Germinal center (tissue), 1 donor: ENCODE measurements around the gene PTTG1IP.

Experiments
- DNase-seq: peaks from one replicate; pipeline ENCODE4 v3.0.0; 2012; ENCODE audit warnings: mixed read lengths, low spot score

The PTTG1IP gene

DNA sequence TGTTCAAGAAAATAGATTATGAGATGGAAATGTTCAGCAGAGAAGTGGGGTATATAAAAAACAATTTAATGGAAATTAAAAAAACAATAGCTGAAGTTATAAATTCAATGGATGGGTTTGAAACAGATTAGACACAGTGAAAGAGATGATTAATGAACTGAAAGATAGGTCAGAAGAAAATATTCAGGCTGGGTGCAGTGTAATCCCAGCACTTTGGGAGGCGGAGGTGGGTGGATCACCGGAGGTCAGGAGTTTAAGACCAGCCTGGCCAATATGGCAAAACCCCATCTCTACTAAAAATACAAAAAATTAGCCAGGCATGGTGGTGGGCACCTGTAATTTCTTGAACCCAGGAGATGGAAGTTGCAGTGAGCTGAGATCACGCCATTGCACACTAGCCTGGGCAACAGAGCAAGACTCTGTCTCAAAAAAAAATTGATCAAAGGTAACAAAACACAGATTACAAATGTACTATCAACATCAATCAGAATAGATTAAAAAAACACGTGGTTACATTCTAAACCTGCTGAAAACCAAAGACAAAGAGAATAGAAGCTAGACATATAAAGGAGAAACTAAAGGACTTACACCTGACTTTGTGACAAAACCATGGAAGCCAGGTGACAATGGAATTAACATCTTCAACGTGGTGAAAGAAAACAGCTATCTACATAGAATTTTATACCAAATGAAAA lies 50.9 kb downstream of the PTTG1IP start:
- DNase-seq = no peak

GRCh38 chr21:44820851-44821250 lies 52.6 kb downstream of the PTTG1IP start:
- DNase-seq = no peak

DNA sequence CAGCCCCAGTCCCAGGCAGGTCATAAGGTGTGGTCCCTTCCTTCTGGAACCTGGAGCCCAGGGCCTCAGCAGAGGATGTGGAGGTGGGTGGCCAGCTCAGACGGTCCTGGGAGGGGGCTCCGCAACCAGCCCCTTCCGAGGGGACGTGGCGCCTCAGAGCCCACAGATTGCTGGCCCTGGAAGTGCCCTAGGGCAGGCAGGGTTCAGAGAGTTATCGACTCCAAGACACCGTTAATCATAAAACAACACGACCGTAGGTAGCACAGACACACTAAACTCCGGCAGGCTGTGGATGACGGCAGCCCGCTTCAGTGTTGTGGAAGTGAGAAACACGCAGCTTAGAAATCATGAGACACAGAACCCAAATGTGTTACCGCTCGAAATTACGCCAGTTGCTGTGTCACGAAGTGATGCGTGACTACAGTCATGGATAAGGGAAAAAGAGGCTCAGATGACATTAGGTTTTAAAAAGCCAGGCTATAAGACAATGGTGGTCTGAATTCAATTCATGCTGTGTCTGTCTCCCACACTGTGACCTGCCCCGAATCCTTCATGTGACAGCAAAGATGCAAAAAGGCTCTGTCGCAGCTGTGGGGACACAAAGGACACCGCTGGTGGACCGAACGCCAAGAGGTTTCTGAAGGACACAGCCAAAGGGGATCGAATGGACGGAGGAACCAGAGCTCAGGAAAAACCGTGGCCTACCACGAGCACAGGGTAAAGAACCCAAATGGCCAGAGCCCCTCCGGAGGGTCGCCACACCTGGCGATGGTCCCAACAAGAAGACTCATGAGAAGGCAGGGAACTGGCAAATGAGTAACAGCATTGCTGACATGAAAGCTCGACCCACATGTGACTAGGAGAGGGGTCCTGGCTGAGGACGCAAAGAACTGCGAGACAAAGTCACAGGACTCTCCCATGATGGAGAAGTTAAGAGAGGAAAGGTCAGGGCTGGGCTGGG lies 53.9 kb downstream of the PTTG1IP start:
- DNase-seq = no peak

DNA sequence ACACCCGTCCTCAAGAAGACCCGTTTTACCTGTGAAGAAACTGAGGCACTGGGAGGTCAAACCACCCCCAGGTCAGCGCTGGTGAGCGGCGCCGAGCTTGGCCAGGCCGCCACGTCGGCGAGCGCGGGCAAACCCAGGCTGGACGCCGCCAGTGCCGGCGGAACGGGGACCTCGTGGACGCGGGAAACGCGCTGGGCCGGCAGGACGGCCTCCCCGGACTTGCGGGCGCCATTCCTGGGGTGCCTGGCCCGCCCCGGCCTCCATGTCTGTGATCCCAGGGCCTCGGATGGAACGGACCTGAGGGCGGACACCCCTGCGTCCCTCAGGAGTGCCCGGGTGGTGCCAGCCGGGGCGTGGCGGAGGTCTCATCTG lies 54.9 kb downstream of the PTTG1IP start:
- no peak for DNase-seq

DNA sequence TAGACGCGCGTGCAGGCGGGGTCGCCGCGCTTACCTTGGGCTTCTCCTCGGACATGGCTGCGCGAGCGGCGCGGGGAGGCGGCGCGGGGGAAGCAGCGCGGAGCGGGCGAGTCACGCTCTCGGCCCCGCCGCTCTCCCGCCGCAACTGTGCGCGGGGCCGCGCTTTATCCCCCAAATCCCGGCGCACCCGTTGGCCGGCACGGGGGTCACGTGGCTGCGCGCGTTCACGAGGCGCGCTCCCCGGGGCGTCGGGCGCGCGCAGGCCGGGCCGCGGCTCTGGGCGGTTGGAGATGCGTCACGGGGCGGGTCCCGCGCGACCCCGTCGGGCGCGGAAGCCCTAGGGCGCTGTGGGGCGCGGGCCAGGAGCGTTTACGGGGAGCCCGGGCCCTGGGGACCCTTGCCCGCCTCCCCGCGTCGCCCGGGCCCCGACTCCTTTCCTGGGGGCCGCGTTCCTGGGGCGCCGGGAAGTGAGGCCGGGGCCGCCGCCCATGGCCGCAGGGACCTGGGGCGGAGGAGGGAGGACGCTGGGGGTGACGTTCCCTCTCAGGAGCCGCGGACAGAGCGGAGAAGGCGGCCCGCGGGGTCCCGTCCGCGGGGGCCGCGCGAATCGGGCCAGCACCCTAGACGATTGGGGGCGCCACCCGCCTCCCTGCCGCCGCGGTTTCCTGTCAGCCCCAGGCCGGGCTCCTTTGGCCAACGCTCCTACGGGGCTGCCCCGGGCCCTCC lies 55.4 kb downstream of the PTTG1IP start, which contains the start of gene SUMO3:
SUMO3 (minus strand) TSS at position 149 of the 726 bp plus-strand sequence; CDS start at position 55, 94 bp downstream.
- peak; percentile 90 for DNase-seq

DNA sequence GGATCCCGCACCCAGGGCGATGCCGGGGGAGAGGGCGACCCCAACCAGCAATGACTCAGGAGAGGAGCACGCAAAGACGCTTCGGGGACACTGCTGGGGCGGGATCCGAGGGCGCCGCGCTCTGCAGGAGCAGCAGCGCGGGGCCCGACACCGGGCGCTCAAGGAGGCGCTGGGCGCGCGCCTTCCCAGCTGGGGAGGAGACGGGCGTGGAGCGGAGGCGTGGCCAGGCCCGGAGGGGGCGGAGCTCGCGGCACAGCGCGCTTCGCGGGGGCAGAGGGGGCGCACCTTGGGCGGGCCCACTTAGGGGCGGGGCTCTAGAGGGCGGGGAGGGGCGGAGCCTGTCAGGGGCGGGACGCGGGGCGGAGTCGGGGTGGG lies 56.0 kb downstream of the PTTG1IP start:
- DNase-seq = peak; percentile 96

DNA sequence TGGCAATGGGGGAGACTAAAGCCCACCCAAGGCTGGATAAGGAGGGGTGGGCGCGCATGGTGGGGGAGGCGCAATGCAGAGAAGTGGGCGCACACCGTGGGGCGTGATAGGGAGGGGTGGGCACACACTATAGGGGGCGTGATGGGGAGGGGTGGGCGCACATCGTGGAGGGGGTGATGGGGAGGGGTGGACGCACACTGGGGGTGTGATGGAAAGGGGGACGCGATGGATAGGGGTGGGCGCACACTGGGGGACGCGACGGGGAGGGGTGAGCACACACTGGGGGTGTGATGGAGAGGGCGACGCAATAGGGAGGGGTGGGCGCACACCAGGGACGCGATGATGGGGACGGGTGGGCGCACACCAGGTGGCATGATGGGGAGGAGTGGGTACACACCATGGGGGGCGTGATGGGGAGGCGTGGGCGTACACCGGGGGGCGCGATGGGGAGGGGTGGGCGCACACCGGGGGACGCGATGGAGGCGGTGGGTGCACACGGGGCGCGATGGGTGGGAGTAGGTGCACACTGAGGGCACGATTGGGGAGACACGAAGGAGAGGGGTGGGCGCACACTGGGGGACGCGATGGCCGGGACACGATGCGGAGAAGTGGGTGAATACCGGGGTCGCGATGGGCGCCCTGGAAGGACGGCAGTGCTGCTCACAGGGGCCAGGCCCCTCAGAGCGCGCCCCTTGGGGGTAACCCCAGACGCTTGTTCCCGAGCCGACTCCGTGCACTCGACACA lies 56.6 kb downstream of the PTTG1IP start:
- DNase-seq = no peak

DNA sequence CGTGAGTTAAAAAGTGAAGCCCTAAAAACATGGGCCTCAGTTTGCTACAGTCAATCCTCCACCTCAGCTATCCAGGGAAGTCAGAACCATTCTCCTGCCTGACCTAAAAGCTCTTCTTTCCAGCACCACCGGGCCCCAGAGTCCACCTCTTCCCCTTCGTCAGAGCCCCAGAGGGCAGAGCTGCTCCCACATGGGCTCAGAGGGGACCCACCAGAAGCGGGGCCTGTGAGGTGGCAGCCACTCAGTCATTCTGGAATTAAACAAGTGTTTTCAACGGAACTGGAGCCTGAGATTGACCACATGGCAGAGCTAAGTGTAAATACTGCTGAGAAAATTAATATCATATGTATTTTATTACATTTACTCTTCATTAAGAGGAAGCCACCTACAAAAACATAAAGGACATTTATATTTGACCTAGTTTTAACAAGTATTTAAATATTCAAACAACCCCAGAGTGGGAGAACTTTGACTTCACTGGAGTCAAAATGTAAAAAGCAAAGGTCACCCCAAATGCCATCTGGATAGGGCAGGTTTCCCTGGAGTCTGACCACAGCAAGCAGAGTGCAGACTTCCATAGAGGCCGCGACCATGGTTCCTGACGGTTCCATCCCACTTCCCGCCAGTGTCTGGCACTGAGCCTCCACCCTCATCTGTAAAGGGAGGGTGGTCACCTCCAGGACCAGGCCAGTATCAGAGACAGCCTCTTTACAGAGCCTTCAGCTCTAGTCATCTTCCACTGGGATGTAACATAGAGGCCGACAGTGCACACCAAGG lies 57.5 kb downstream of the PTTG1IP start:
- DNase-seq = no peak

- no peak for DNase-seq
Measured at GRCh38 chr21:44815225-44815624, 58.3 kb downstream of the PTTG1IP start.

GRCh38 chr21:44814498-44815023 lies 58.9 kb downstream of the PTTG1IP start:
- no peak for DNase-seq

DNA sequence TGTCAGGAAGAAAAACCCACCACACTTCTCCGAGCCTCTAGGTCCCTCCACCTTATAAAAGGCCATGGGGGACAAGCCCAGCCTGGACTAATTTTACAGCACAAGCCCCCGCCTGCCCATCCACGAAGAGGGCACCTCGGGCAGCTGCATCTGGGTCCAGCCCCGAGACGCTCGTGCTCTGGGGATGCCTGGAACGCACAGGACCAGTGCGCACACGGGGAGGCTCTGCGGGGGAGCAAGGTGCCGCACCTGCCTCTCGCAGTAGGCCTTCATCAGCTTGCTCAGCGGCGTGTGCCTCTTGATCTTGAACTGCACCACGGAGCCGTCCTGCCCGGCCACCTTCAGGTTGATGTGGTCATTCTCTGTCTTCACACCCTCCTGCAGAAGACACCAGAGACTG lies 59.8 kb downstream of the PTTG1IP start:
- no peak for DNase-seq

- no peak for DNase-seq
Measured at GRCh38 chr21:44813149-44813548, 60.3 kb downstream of the PTTG1IP start.

DNA sequence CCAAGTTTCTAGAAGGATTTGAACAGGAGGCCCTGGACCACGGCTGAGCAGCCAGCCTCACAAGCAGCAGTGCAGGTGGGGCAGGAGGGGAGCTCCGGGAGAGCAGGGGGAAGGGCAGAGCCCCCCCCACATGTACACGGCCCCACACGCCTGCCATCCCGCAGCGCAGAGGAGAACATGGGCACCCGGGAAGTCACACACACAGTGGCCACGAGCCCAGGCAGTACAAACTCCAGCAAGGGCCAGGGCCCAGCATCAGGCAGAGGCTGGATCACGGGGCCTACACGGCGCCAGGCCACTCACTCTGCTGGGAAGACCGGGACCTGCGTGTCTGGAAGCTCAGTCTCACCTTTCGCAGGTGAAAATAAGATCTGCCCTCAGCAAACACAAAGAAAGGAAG lies 60.9 kb downstream of the PTTG1IP start:
- no peak for DNase-seq

GRCh38 chr21:44810779-44811178 lies 62.7 kb downstream of the PTTG1IP start:
- DNase-seq = no peak

DNA sequence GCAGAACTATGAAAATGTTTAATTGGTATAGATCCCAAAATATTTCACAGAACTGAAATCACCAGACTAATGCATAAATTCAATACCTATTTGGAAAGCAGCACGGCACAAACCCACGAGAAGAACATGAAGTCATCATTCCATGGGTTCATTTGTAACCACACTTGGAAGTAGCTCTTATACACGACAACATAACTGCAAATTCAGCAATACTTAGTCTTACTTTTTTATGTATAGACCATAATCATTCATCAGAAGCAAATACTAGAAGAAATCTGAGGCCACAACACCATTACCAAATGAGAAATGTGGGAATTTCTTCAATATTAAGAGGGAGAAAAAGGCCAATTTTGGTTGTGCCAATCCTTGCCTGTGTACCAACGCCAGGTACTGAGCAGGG lies 67.6 kb downstream of the PTTG1IP start:
- no peak for DNase-seq

GRCh38 chr21:44805226-44805625 lies 68.3 kb downstream of the PTTG1IP start:
- no peak for DNase-seq

DNA sequence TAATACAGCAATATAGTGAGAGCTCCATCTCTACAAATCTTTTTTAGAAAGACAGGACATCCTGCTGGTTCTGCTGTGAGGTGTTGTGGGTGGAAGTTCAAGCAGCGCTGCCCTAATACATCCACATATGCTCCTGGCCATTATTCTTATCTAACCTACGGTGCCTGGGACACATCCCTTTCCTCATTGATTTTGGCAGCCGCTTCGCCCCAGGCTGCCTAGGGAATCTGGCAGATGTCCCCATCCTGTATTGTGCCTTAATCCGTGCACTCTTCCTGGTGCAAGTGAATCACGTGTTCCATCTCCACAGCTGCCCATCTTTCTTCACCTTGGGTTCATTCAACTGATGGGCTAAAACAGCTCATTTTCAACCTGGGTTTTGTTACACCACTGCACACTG lies 68.7 kb downstream of the PTTG1IP start:
- DNase-seq = no peak

GRCh38 chr21:44803651-44804050 lies 69.8 kb downstream of the PTTG1IP start:
- DNase-seq = no peak

GRCh38 chr21:44802396-44803153 lies 70.9 kb downstream of the PTTG1IP start:
- peak; percentile 26 for DNase-seq
